CD4-positive, alpha-beta T cell treated with Interleukin-17A for 1 hour (primary cell): ENCODE measurements around the gene RNU7-1.
"Not testable (repeated sequence)": the region's sequence is repeated elsewhere in the genome, so short reads cannot be mapped to it uniquely, and the experiment has no call there.

Experiments
- DNase-seq: peaks from one replicate; pipeline ENCODE4 v3.0.0-alpha.2; 2020

Gene RNU7-1

GRCh38 chr12:6943722-6944380 is at the start of gene RNU7-1, which contains the start of gene C12orf57:
TSS of gene RNU7-1 (plus strand) at chr12:6943816.
TSS of gene C12orf57 (plus strand) at chr12:6944022. CDS start at chr12:6944122, 100 bp downstream.
- peak; percentile 92 for DNase-seq

- DNase-seq, result no peak
Measured at GRCh38 chr12:6894321-6894720, 49.3 kb upstream of the RNU7-1 start.

GRCh38 chr12:6896846-6897435 is 46.7 kb upstream of the RNU7-1 start:
- no peak for DNase-seq

GRCh38 chr12:6899427-6899826 is 44.2 kb upstream of the RNU7-1 start:
- no peak for DNase-seq

GRCh38 chr12:6899837-6900519 is 43.6 kb upstream of the RNU7-1 start:
- DNase-seq, result peak; percentile 51

- no peak for DNase-seq
Measured at GRCh38 chr12:6902448-6902847, 41.2 kb upstream of the RNU7-1 start.

GRCh38 chr12:6903722-6904121 is 39.9 kb upstream of the RNU7-1 start:
- no peak for DNase-seq

- DNase-seq, result peak; percentile 99
Measured at GRCh38 chr12:6904280-6905276, 39.0 kb upstream of the RNU7-1 start, which contains the start of gene LRRC23. TSS of gene LRRC23 (plus strand) at chr12:6904822. CDS start at chr12:6905634, 812 bp downstream.

GRCh38 chr12:6905414-6906040 is 38.1 kb upstream of the RNU7-1 start:
- DNase-seq, result no peak

- not testable (repeated sequence) for DNase-seq
Measured at GRCh38 chr12:6908141-6908540, 35.5 kb upstream of the RNU7-1 start.

- DNase-seq, result no peak
Measured at GRCh38 chr12:6909421-6910145, 34.0 kb upstream of the RNU7-1 start.

GRCh38 chr12:6912164-6912935 is 31.3 kb upstream of the RNU7-1 start:
- DNase-seq, result no peak

- peak; percentile 88 for DNase-seq
Measured at GRCh38 chr12:6914246-6914946, 29.2 kb upstream of the RNU7-1 start, which contains the start of gene ENO2. TSS of gene ENO2 (plus strand) at chr12:6914580. CDS start at chr12:6915833, 1,253 bp downstream.

GRCh38 chr12:6914947-6915788 is 28.4 kb upstream of the RNU7-1 start:
- peak; percentile 31 for DNase-seq

GRCh38 chr12:6915789-6916285 is 27.8 kb upstream of the RNU7-1 start:
- no peak for DNase-seq

GRCh38 chr12:6916426-6917200 is 27.0 kb upstream of the RNU7-1 start:
- no peak for DNase-seq

- no peak for DNase-seq
Measured at GRCh38 chr12:6917491-6918231, 26.0 kb upstream of the RNU7-1 start.
